ENCODE measurements around the gene PLCB4.

PLCB4 gene

DNA sequence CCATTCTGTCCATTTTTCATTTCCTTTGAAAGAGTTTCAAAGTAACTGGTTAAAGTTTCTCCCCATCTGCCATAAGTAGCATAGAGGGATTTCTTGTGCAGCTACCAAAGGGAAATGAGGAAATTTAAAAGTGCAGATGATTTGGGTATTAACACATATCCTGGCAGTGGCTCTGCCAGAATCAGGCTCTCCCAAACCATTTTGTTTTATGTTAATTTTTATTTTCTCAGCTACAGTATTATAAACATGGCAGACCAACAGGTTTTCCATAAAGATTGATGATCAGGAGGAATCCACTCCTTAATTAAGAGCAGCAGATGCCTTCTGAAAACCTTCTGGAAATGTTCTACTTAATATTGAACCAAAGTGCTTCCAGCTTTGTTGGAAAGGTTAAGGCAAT is 13.9 kb downstream of the PLCB4 start:
- H3K4me3 ChIP-seq (ENCODE audit: low read depth, low read length), result no peak overlapping the region
- no peak for DNase-seq (ENCODE audit: low read depth)
- TF ChIP-seq, protein P1, sequence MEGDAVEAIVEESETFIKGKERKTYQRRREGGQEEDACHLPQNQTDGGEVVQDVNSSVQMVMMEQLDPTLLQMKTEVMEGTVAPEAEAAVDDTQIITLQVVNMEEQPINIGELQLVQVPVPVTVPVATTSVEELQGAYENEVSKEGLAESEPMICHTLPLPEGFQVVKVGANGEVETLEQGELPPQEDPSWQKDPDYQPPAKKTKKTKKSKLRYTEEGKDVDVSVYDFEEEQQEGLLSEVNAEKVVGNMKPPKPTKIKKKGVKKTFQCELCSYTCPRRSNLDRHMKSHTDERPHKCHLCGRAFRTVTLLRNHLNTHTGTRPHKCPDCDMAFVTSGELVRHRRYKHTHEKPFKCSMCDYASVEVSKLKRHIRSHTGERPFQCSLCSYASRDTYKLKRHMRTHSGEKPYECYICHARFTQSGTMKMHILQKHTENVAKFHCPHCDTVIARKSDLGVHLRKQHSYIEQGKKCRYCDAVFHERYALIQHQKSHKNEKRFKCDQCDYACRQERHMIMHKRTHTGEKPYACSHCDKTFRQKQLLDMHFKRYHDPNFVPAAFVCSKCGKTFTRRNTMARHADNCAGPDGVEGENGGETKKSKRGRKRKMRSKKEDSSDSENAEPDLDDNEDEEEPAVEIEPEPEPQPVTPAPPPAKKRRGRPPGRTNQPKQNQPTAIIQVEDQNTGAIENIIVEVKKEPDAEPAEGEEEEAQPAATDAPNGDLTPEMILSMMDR (conservative IDR thresholded peaks at IDR 0.05; ENCODE audit: low read depth, low read length), result no peak

DNA sequence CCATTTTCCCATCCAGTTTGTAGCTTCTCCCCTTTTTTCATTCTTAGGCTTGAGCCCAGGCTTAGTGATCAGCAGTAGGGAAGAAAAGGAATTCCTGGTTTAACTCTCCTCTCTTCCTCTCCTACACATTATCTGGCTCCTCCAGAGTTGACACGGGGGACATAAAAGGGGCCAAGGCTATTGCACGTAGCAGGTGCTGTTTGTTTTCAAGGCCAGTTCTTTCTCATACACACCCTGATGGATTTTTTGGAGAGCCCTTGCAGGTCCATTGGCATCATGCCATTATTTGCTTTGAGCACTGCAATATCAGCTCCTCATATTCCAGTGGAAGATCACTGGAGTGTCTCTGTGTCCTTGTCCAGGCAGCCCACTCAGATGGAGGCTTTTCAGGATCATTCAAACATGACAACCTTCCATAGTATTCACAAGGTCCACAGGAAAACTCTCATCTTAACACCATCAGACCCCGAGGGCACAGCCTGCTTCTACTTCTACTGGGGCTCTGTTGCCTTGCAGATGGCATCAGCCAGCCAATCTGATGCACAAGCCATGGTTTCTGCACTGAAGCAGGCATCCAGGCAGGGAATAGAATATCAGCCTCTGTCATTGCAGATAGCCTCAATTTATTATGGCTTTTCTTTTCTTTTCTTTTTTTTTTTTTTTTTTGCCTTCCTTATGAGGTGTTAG is 18.8 kb downstream of the PLCB4 start:
- no peak overlapping the region for H3K4me3 ChIP-seq (ENCODE audit: low read depth, low read length)
- TF ChIP-seq, protein P1 (conservative IDR thresholded peaks at IDR 0.05; ENCODE audit: low read depth, low read length), result no peak
- DNase-seq (ENCODE audit: low read depth), result no peak

DNA sequence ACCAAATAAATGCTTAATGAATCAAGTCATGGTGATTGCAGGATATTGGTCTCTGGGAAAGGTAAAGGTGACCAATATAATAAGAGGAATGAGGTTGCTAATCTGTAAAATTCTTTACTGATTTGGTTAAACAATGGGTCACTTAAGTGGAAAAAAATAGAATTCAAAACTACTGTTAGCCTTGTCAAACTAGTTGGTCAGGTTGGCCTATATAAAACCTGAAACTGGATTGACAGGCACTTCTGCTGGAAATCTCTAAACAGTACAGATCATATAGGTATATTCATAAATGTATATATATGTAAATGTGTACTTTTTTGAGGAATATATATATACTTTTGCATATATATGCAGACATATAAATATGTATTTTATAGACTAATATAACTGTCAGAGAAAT is 19.7 kb downstream of the PLCB4 start:
- TF ChIP-seq, protein P1 (conservative IDR thresholded peaks at IDR 0.05; ENCODE audit: low read depth, low read length), result no peak
- no peak overlapping the region for H3K4me3 ChIP-seq (ENCODE audit: low read depth, low read length)
- DNase-seq (ENCODE audit: low read depth), result no peak

DNA sequence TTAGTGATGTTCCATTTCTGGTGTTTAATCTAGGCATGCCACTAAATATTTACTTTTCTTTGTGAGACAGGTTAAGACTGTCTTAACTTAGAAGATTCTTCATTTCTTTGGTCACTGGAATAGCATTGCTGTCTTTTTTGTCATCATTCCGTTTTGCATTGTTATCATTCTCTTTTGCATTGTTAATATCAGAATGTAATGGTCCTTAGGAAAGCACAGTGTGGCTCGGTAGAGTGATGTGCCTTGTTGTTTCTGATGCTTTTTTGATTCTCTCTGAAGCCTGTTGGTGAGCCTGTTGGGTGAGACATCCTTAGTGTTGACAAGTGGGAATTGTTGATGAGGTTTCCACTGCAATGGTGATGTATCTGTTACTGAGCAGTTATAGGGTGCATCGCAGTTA is 23.2 kb downstream of the PLCB4 start:
- TF ChIP-seq, protein P1 (conservative IDR thresholded peaks at IDR 0.05; ENCODE audit: low read depth, low read length), result no peak
- DNase-seq (ENCODE audit: low read depth), result no peak
- no peak overlapping the region for H3K4me3 ChIP-seq (ENCODE audit: low read depth, low read length)

DNA sequence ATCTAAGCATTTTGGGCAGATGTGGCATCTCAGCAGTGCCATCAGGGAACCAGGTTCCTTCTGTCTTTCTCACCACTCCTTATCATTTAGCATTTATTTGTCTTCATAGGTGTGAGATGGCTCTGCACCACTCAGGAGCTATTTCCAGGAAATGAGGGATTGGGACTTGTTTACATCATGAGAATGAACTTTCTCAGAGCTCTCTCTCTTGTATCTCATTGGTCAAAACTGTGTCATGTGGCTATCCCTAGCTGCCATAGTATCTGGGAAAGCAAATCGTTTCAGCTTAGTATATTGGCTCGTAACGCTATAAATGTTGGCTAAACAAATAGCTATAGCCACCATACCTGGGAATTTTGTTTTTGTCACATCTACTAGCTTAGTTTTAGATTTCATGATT is 23.8 kb downstream of the PLCB4 start:
- TF ChIP-seq, protein P1 (conservative IDR thresholded peaks at IDR 0.05; ENCODE audit: low read depth, low read length), result no peak

DNA sequence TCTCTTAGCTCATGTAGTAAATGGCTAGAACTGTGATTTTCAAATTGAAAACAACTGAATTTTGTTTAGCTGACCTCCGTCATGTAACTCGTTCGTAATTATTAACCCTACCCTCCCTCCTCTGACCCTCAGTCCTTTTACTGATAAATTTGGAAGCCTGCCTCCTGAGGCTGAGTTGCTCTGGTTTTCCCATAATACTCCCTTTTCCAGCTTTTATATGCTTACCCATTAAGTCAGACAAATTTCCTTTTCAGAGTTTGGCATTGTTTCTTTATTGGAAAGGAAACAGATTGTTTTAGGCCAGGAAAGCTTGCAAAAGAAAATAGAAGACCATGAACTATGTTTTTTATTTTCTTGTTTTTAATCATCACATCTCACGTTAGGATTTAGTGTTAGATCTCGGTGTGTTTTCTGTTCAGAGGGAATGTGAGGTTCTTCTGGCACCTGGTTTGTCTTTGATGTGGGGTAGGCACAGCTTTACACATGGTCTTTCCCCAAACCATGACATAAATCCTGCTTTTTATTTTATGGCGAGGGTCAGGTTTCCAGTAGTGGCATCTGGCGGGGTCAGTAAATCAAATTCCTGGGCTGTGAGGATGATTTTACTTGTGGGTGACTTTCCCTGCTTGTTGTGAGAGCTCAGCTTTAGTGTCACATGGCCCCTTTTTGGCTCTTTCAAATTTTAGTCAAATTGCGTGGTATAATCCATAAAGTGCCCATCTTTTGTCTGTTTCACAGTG is 24.5 kb downstream of the PLCB4 start:
- no peak overlapping the region for H3K4me3 ChIP-seq (ENCODE audit: low read depth, low read length)
- TF ChIP-seq, protein P1 (conservative IDR thresholded peaks at IDR 0.05; ENCODE audit: low read depth, low read length), result no peak
- no peak for DNase-seq (ENCODE audit: low read depth)

More for the DNA sequence above, 23.8 kb downstream of the PLCB4 start:
- DNase-seq (ENCODE audit: low read depth), result no peak
- H3K4me3 ChIP-seq (ENCODE audit: low read depth, low read length), result no peak overlapping the region

All from choroid plexus epithelial cell (primary cell).